AG10803 (cell line): Measurements from ENCODE around the gene CIZ1.

Experiments
- DNase-seq: peaks from one replicate; pipeline ENCODE4 v3.0.0; 2010; ENCODE audit warnings: low read depth
- H3K4me3 ChIP-seq: 2 replicates; pipeline ENCODE4 v1.5.1; 2011; ENCODE audit warnings: mild to moderate bottlenecking, low read length, control low read depth
- TF ChIP-seq, protein P1 (sequence below): conservative IDR thresholded peaks from 2 replicates; pipeline ENCODE4 v1.5.1; 2011; ENCODE audit warnings: mild to moderate bottlenecking, low read length, control low read depth, inconsistent platforms

The CIZ1 gene

DNA sequence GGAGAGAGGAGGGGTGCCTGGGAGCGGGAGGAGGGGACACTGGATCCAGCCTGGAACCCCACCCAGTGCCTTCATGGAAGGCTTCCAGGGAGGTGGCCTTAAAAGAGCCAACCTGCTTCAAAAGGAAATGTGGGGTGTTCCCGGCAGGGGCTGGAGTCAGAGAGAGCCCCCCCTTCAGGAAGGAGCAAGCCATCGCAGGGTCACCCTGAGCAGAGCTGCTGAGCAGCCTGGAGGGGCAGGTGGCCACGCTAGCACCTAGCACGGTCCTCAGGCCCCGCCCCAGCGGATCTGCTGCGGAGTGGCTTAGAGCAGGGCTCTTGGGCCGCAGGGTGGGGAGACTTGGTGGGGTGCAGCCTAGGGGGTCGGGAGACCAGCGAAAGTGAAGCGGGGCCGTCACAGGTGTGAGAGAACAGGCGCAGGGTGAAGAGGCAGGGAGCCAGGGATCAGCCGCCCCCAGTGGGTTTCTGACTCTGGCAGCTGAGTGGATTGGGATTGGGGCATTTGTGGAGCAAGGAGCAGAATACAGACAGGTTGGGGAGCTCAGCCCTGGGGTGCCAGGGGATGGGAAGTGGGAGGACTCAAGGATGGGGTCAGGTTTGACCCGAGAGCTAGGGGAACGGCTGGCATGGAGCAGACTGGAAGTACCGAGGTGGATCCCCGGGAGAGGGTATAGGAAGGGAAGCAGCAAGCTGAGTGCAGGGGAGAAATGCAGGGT is 40.6 kb downstream of the CIZ1 start:
- TF ChIP-seq, protein P1, sequence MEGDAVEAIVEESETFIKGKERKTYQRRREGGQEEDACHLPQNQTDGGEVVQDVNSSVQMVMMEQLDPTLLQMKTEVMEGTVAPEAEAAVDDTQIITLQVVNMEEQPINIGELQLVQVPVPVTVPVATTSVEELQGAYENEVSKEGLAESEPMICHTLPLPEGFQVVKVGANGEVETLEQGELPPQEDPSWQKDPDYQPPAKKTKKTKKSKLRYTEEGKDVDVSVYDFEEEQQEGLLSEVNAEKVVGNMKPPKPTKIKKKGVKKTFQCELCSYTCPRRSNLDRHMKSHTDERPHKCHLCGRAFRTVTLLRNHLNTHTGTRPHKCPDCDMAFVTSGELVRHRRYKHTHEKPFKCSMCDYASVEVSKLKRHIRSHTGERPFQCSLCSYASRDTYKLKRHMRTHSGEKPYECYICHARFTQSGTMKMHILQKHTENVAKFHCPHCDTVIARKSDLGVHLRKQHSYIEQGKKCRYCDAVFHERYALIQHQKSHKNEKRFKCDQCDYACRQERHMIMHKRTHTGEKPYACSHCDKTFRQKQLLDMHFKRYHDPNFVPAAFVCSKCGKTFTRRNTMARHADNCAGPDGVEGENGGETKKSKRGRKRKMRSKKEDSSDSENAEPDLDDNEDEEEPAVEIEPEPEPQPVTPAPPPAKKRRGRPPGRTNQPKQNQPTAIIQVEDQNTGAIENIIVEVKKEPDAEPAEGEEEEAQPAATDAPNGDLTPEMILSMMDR: peak; percentile 11; the same call in 1 of the 2 replicates
- DNase-seq: no peak
- no peak overlapping the region for H3K4me3 ChIP-seq

DNA sequence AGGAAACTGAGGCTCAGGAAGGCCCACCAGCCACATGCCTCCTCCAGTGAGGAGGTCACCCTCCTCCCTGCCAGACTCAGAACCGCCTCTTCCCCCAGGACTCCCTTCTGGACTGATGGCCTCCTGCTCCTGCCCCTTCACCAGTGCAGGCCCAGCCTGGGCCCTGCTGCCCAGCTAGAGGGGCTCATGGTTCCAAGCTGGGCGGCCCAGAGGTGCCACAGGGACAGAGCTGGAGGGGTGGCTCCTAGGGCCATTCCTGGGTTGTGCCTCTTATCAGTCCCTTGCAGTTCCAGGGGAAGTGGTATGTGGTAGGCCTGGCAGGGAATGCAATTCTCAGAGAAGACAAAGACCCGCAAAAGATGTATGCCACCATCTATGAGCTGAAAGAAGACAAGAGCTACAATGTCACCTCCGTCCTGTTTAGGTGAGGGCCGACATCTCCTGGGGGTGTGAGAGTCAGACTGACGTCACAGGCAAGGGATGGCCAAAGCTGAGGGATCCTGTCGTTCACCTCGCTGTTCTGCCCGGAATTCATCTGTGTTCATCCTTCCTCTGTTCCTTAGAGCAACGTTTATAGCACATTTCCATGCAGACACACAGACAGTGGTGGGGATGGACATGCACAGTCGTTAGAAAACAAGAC is 41.3 kb downstream of the CIZ1 start:
- TF ChIP-seq, protein P1: no peak
- DNase-seq: no peak
- H3K4me3 ChIP-seq: no peak overlapping the region

DNA sequence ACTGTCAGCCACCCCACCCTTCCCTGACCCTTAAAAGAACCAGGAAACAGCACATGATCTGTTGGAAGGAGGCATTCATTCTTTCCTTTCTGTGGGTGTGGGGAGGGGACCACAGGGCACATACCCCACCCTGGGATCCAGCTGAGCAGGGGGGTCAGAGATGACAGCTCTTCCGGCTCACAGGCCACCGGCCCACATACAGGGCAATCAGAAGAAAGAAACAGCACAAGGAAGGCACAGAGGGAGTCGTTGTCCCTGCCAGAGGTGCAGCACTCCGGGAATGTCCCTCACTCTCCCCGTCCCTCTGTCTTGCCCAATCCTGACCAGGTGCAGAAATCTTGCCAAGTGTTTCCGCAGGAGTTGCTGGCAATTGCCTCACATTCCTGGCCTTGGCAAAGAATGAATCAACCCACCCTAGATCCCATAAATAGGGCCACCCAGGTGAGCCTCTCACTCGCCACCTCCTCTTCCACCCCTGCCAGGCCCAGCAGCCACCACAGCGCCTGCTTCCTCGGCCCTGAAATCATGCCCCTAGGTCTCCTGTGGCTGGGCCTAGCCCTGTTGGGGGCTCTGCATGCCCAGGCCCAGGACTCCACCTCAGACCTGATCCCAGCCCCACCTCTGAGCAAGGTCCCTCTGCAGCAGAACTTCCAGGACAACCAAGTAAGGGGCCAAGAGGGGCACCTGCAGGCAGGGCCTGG is 42.2 kb downstream of the CIZ1 start, which contains the start of gene LCN2:
Gene LCN2 (plus strand): TSS at position 453 of the 701 bp plus-strand sequence. CDS start 73 bp downstream, at position 526.
- TF ChIP-seq, protein P1: no peak
- no peak for DNase-seq
- no peak within 1 kb of the TSS for H3K4me3 ChIP-seq

DNA sequence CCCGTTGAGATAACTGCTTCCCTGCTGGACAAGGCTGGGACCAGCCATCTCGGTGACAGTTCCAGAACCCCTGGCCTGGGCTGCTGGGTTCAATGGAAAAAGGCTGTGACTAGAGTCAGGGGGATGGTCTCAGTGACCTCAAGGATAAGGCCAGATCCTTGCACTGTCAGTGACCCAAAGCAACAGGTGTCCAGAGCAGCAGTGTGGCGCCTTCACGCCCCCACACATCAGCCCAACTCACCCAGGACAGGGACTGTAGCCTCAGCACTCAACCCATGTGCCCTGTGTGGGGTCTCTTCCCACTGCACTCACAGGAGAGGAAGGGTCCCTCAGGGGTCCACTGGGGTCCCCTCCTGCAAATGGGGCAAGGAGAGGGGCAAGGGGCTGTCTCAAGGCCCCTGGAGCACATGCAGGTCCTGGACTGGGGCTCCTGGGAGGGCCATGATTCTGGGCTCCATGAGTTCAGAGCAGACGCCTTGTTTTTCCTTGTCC is 42.8 kb downstream of the CIZ1 start:
- no peak for DNase-seq
- TF ChIP-seq, protein P1: no peak
- H3K4me3 ChIP-seq: no peak overlapping the region

DNA sequence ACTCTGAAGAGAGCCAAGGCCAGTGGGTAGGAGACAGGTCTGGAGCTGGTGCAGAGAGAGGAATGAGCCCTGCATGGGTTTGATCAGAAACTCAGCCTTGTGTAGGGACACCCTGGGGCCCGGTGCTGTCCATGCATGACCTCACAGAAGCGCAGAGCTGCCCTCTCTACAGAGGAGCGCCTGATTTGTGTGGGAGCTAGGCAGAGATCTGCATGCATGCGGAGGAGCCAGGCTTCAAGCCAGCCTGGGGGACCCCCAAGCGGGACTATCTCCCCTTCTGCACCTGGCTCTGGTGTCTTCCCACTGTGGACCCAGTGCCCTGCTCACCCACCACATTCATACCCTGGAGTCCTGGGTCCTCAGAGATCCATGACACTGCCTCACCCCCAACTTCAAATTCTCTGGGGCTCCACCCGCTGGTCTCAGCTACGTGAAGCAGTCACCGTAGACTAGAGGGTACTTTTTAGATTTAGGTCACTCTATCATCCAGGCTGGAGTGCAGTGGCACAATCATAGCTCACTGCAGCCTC is 44.7 kb downstream of the CIZ1 start:
- DNase-seq: no peak
- H3K4me3 ChIP-seq: no peak overlapping the region
- TF ChIP-seq, protein P1: no peak

DNA sequence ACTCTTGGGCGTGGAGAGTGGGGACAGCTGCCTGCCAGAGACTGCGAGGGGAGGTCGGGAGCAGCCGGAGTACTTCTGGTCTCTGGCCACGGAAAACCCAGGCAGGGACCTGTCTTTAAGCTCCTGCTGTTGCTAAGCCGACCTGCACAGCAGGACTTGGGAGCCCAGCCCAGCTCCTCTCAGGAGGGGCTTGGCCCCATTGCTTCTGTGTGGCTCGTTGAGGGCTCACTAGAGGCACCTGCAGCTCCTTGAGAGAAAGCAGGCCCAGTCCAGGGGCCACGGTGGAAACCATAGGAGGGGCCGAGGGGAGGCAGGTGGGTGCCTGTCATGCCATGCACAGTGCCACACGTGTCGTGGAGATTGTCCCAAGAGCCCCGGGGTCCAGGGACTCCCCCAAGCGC is 45.4 kb downstream of the CIZ1 start:
- DNase-seq: no peak
- TF ChIP-seq, protein P1: no peak
- no peak overlapping the region for H3K4me3 ChIP-seq
